ENCODE data around the gene CARMIL1.

- TF ChIP-seq, protein P1, sequence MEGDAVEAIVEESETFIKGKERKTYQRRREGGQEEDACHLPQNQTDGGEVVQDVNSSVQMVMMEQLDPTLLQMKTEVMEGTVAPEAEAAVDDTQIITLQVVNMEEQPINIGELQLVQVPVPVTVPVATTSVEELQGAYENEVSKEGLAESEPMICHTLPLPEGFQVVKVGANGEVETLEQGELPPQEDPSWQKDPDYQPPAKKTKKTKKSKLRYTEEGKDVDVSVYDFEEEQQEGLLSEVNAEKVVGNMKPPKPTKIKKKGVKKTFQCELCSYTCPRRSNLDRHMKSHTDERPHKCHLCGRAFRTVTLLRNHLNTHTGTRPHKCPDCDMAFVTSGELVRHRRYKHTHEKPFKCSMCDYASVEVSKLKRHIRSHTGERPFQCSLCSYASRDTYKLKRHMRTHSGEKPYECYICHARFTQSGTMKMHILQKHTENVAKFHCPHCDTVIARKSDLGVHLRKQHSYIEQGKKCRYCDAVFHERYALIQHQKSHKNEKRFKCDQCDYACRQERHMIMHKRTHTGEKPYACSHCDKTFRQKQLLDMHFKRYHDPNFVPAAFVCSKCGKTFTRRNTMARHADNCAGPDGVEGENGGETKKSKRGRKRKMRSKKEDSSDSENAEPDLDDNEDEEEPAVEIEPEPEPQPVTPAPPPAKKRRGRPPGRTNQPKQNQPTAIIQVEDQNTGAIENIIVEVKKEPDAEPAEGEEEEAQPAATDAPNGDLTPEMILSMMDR (IDR thresholded peaks at IDR 0.05): no peak
- no peak for TF ChIP-seq POLR2A (IDR thresholded peaks at IDR 0.05)
Measured at GRCh38 chr6:25287941-25288340, 8.8 kb downstream of the CARMIL1 start.
